HG03095 (cell line): ENCODE data around the gene HNRNPAB.
"Not testable (repeated sequence)": the region's sequence is repeated elsewhere in the genome, so short reads cannot be mapped to it uniquely, and the experiment has no call there.

ENCODE experiments used
- ATAC-seq: cut with Tn5 transposase; IDR thresholded peaks from one replicate; pipeline ENCODE4 v1.9.1; 2021; ENCODE audit warnings: moderate library complexity; ENCODE audit not compliant: unreplicated experiment

HNRNPAB gene

GRCh38 chr5:178241231-178241663 lies 36.9 kb downstream of the HNRNPAB start:
- no peak for ATAC-seq

GRCh38 chr5:178241688-178242231 lies 37.4 kb downstream of the HNRNPAB start:
- no peak for ATAC-seq

GRCh38 chr5:178242416-178242815 lies 38.1 kb downstream of the HNRNPAB start:
- ATAC-seq, result no peak

- ATAC-seq, result no peak
These were observed 40.2 kb downstream of the HNRNPAB start for GRCh38 chr5:178244576-178244975.

- no peak for ATAC-seq
These were observed 41.1 kb downstream of the HNRNPAB start for GRCh38 chr5:178245389-178245788.

- no peak for ATAC-seq
These were observed 42.4 kb downstream of the HNRNPAB start for GRCh38 chr5:178246624-178247279.

- ATAC-seq, result no peak
These were observed 43.4 kb downstream of the HNRNPAB start for GRCh38 chr5:178247481-178248456.

GRCh38 chr5:178248750-178249149 lies 44.4 kb downstream of the HNRNPAB start:
- no peak for ATAC-seq

GRCh38 chr5:178249191-178249989 lies 45.1 kb downstream of the HNRNPAB start:
- no peak for ATAC-seq

GRCh38 chr5:178250263-178250662 lies 45.9 kb downstream of the HNRNPAB start:
- ATAC-seq, result no peak

- ATAC-seq, result no peak
These were observed 47.9 kb downstream of the HNRNPAB start for GRCh38 chr5:178252258-178252657.

- ATAC-seq, result not testable (repeated sequence)
These were observed 49.3 kb downstream of the HNRNPAB start for GRCh38 chr5:178253632-178254031.

GRCh38 chr5:178256746-178257145 lies 52.4 kb downstream of the HNRNPAB start:
- ATAC-seq, result no peak

- no peak for ATAC-seq
These were observed 53.3 kb downstream of the HNRNPAB start for GRCh38 chr5:178257650-178258049.

- no peak for ATAC-seq
These were observed 55.5 kb downstream of the HNRNPAB start for GRCh38 chr5:178259623-178260536.
